IMR-90 (cell line): ENCODE measurements around the gene TENM4. TPM values are rescaled to one million over a fixed set of nuclear protein-coding genes. Genes with fewer than 3 reads are reported as not detected.

ENCODE experiments used
- ATAC-seq: fragments of 200-7000 bp; cut with Tn5 transposase; 2 replicates; pipeline ENCODE4 v1.9.1; 2020; ENCODE audit warnings: low read depth, mild to moderate bottlenecking, moderate library complexity
- BruUV-seq: library from RNA; stranded (reverse); fragments of 400-500 nt; replicated peaks from 2 replicates; lab custom pipeline; 2021; lab: Mats Ljungman, UMichigan
- CTCF ChIA-PET: fragments of 300-600 bp; formaldehyde crosslinking; extraction: SDS; loops from one replicate; lab custom pipeline; 2021; ENCODE audit warnings: antibody characterized with exemption; lab: Yijun Ruan, JAX
- POLR2A ChIA-PET: fragments of 300-600 bp; sonication (Branson Sonifier 250); formaldehyde crosslinking; loops from one replicate; lab custom pipeline; 2022; ENCODE audit warnings: antibody characterized with exemption; ENCODE audit not compliant: unreplicated experiment; lab: Charles Lee
- DNase-seq: peaks from one replicate; pipeline ENCODE4 v3.0.0; 2013
- H2AFZ ChIP-seq: replicated peaks from 2 replicates; pipeline ENCODE3; 2013; ENCODE audit warnings: low read length, mild to moderate bottlenecking; ENCODE audit not compliant: poor library complexity
- H2AK5ac ChIP-seq: 2 replicates; pipeline ENCODE4 v1.6.1; 2013; ENCODE audit warnings: low read depth, low read length, inconsistent platforms
- H2AK9ac ChIP-seq: replicated peaks from 2 replicates; pipeline ENCODE3; 2013; ENCODE audit warnings: mild to moderate bottlenecking, low read depth, low read length, moderate library complexity; ENCODE audit not compliant: poor library complexity
- H2BK120ac ChIP-seq: 2 replicates; pipeline ENCODE4 v1.6.1; 2013; ENCODE audit warnings: low read depth, low read length, inconsistent platforms
- H2BK15ac ChIP-seq: 3 replicates; pipeline ENCODE4 v1.6.1; 2013; ENCODE audit warnings: low read depth, low read length, inconsistent platforms
- H2BK20ac ChIP-seq: 2 replicates; pipeline ENCODE4 v1.6.1; 2013; ENCODE audit warnings: low read depth, mild to moderate bottlenecking, inconsistent platforms, low read length, moderate library complexity
- H2BK5ac ChIP-seq: 2 replicates; pipeline ENCODE4 v1.6.1; 2013; ENCODE audit warnings: mild to moderate bottlenecking, low read depth, low read length, inconsistent platforms; ENCODE audit not compliant: poor library complexity, severe bottlenecking
- H3K14ac ChIP-seq: replicated peaks from 2 replicates; pipeline ENCODE4 v1.6.1; 2013; ENCODE audit warnings: low read depth, low read length, inconsistent platforms
- H3K18ac ChIP-seq: 2 replicates; pipeline ENCODE4 v1.6.1; 2013; ENCODE audit warnings: low read depth, low read length, control low read depth
- H3K23ac ChIP-seq: 2 replicates; pipeline ENCODE4 v1.6.1; 2013; ENCODE audit warnings: low read depth, low read length, inconsistent platforms
- H3K27ac ChIP-seq: 2 replicates; pipeline ENCODE4 v1.5.1; 2013; ENCODE audit warnings: mild to moderate bottlenecking, control low read depth, low read length; ENCODE audit not compliant: insufficient read depth
- H3K27me3 ChIP-seq: 2 replicates; pipeline ENCODE4 v1.6.1; 2013; ENCODE audit warnings: low read length; ENCODE audit not compliant: control insufficient read depth, insufficient read depth
- H3K36me3 ChIP-seq: 2 replicates; pipeline ENCODE4 v1.6.1; 2013; ENCODE audit warnings: low read length, mixed read lengths; ENCODE audit not compliant: control insufficient read depth, insufficient read depth
- H3K4ac ChIP-seq: 2 replicates; pipeline ENCODE4 v1.6.1; 2013; ENCODE audit warnings: low read depth, low read length, inconsistent platforms
- H3K4me1 ChIP-seq: 2 replicates; pipeline ENCODE4 v1.6.1; 2013; ENCODE audit warnings: low read length, mixed read lengths; ENCODE audit not compliant: control insufficient read depth, insufficient read depth
- H3K4me2 ChIP-seq: 2 replicates; pipeline ENCODE4 v1.6.1; 2013; ENCODE audit warnings: low read depth, mild to moderate bottlenecking, control low read depth, low read length, moderate library complexity
- H3K4me3 ChIP-seq: 2 replicates; pipeline ENCODE4 v1.5.1; 2013; ENCODE audit warnings: low read depth, mild to moderate bottlenecking, control low read depth, low read length, moderate library complexity; ENCODE audit not compliant: insufficient read depth
- H3K56ac ChIP-seq: 2 replicates; pipeline ENCODE4 v1.6.1; 2013; ENCODE audit warnings: low read length, inconsistent platforms; ENCODE audit not compliant: insufficient read depth; ENCODE audit errors: extremely low read depth
- H3K79me1 ChIP-seq, 2 experiments: 2 replicates each; pipeline ENCODE4 v1.6.1; 2013; ENCODE audit warnings: low read length in 2 of 2, inconsistent platforms in 1 of 2, low read depth in 1 of 2
- H3K9ac ChIP-seq: 2 replicates; pipeline ENCODE4 v1.6.1; 2013; ENCODE audit warnings: low read depth, low read length, control low read depth
- H3K9me1 ChIP-seq: 2 replicates; pipeline ENCODE4 v1.6.1; 2013; ENCODE audit warnings: low read length, inconsistent platforms; ENCODE audit not compliant: insufficient read depth
- H3K9me3 ChIP-seq: 2 replicates; pipeline ENCODE4 v1.6.1; 2013; ENCODE audit warnings: low read length; ENCODE audit not compliant: control insufficient read depth, insufficient read depth
- H4K20me1 ChIP-seq: 2 replicates; pipeline ENCODE4 v1.6.1; 2013; ENCODE audit warnings: low read length, inconsistent platforms; ENCODE audit not compliant: insufficient read depth
- H4K5ac ChIP-seq: 2 replicates; pipeline ENCODE4 v1.6.1; 2013; ENCODE audit warnings: mild to moderate bottlenecking, low read depth, low read length, control low read depth
- H4K8ac ChIP-seq, 2 experiments: 2 replicates each; pipeline ENCODE4 v1.6.1; 2013; ENCODE audit warnings: low read depth in 2 of 2, low read length in 2 of 2, control low read depth in 1 of 2, inconsistent platforms in 1 of 2
- H4K91ac ChIP-seq: 2 replicates; pipeline ENCODE4 v1.6.1; 2013; ENCODE audit warnings: low read depth, low read length, inconsistent platforms; ENCODE audit not compliant: insufficient read depth
- BHLHE40 ChIP-seq: fragments of 150-350 bp; IDR thresholded peaks from 2 replicates; pipeline ENCODE4 v1.6.1; 2016; ENCODE audit warnings: mild to moderate bottlenecking, low read depth, low read length
- CEBPB ChIP-seq: IDR thresholded peaks from 2 replicates; pipeline ENCODE4 v1.6.1; 2012; ENCODE audit warnings: low read depth, low read length, improper control_type of control experiment
- CHD1 ChIP-seq: IDR thresholded peaks from 2 replicates; pipeline ENCODE4 v1.6.1; 2012; ENCODE audit warnings: low read depth, low read length, improper control_type of control experiment
- MAFK ChIP-seq: IDR thresholded peaks from 2 replicates; pipeline ENCODE4 v1.6.1; 2012; ENCODE audit warnings: low read depth, low read length, improper control_type of control experiment
- NFE2L2 ChIP-seq: fragments of 150-350 bp; IDR thresholded peaks from 2 replicates; pipeline ENCODE4 v1.6.1; 2016; ENCODE audit warnings: low read depth, mild to moderate bottlenecking, low read length
- POLR2A ChIP-seq: IDR thresholded peaks from 2 replicates; pipeline ENCODE4 v1.6.1; 2012; ENCODE audit warnings: mild to moderate bottlenecking, low read depth, low read length
- RAD21 ChIP-seq: IDR thresholded peaks from 2 replicates; pipeline ENCODE4 v1.6.1; 2012; ENCODE audit warnings: low read length, improper control_type of control experiment
- RCOR1 ChIP-seq: IDR thresholded peaks from 2 replicates; pipeline ENCODE4 v1.6.1; 2012; ENCODE audit warnings: mild to moderate bottlenecking, low read length, improper control_type of control experiment; ENCODE audit not compliant: insufficient replicate concordance
- RFX5 ChIP-seq: IDR thresholded peaks from 2 replicates; pipeline ENCODE4 v1.8.0; 2012; ENCODE audit warnings: low read depth, mild to moderate bottlenecking, low read length, moderate library complexity
- SMC3 ChIP-seq: fragments of 150-350 bp; IDR thresholded peaks from 2 replicates; pipeline ENCODE4 v1.6.1; 2016; ENCODE audit warnings: low read depth, mild to moderate bottlenecking, antibody characterized with exemption, low read length, moderate library complexity
- WGBS, 2 experiments: methylation state at CpG; one replicate each; pipeline versions ENCODE4 v1.1.5 to v1.1.7; 2013; ENCODE audit warnings: missing lambda C conversion rate in 2 of 2; ENCODE audit not compliant: insufficient read length in 1 of 2; ENCODE audit errors: extremely low coverage in 2 of 2; 5-methylcytosine and 5-hydroxymethylcytosine counted together
- dilution Hi-C: fragments of 300-500 bp; cut with HindIII; formaldehyde crosslinking; loops from one replicate; pipeline ENCODE4 v1.14.3; 2018; ENCODE audit warnings: low sequenced_read_pairs; ENCODE audit not compliant: unreplicated experiment
- in situ Hi-C: fragments of 300-500 bp; cut with MboI; formaldehyde crosslinking; loops from 3 replicates; pipeline ENCODE4 v1.14.3; 2019; ENCODE audit warnings: low sequenced_read_pairs, inconsistent platforms, mixed read lengths
- intact Hi-C: fragments of 100-400 bp; cut with micrococcal nuclease; formaldehyde crosslinking; loops from 2 replicates; pipeline ENCODE4 v1.10.0; 2022
- polyA plus RNA-seq, 3 experiments: library from polyadenylated mRNA; depleted of rRNA; stranded (reverse); fragments of >200 nt; gene quantifications; 2 replicates each; pipeline ENCODE4 v1.2.3, GENCODE V29; 2012; ENCODE audit warnings: low replicate concordance in 1 of 3
- total RNA-seq: library from RNA; depleted of rRNA; stranded (reverse); fragments of >200 nt; gene quantifications from 2 replicates; pipeline ENCODE4 v1.2.3, GENCODE V29; 2012
- TF ChIP-seq, protein P1 (sequence below): fragments of 150-350 bp; IDR thresholded peaks from 2 replicates; pipeline ENCODE4 v1.6.1; 2017; ENCODE audit warnings: mild to moderate bottlenecking, antibody characterized with exemption, low read length, low read depth
- TF ChIP-seq, protein P2 (sequence below): conservative IDR thresholded peaks from 2 replicates; pipeline ENCODE4 v1.5.1; 2012; ENCODE audit warnings: mild to moderate bottlenecking, low read depth, low read length, improper control_type of control experiment
- TF ChIP-seq, protein P3 (sequence below): fragments of 150-350 bp; IDR thresholded peaks from 2 replicates; pipeline ENCODE4 v1.6.1; 2016; ENCODE audit warnings: low read depth, mild to moderate bottlenecking, low read length, moderate library complexity, borderline replicate concordance

Gene TENM4
- total and polyA plus RNA-seq, 2 of the 4 experiments (the other 2 are of a cell fraction) = 7.4 to 9.0 TPM

DNA sequence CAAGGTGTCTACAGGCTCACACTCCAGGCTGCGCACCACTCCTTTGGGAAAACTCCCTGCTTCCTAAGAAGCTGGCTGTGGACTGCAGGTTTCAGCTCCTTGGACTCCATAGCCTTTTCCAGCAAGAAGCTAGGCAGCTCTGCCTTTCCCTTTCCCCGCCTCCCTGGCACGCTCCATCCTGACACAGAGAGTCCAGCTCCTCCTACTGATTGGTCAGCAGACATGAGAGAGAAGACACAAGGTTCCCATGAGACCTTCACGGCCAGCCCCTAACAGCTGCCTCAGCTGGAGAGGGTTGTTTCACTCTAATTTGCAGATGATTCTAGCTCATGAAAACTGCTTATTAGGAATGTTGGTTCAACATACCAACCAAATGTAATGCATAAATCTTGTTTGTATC is 27.6 kb downstream of the TENM4 start:
- H4K91ac ChIP-seq = no peak overlapping the region
- in situ Hi-C loops = no loop called here
- ChIA-PET POLR2A (no interaction called here), CTCF (interaction anchor here (1.8 kb wide), 1 partner anchor 12 kb away, joined by 6 read pairs; no protein-coding TSS in a partner anchor)
- peaks cover 13% of the 10 kb centered on the region for H3K9me1 ChIP-seq
- H4K20me1 ChIP-seq = peaks cover 3% of the 10 kb centered on the region; the same call in 1 of the 2 replicates
- no peak overlapping the region for H2AK5ac ChIP-seq
- intact Hi-C loops = loop anchor here (5.0 kb wide), 1 partner anchor 61 kb away; no protein-coding TSS in a partner anchor
- H3K36me3 ChIP-seq = no peaks in the 10 kb centered on the region
- peak; percentile 95 for ATAC-seq
- H3K4me3 ChIP-seq = no peak overlapping the region
- H3K14ac ChIP-seq = 0 out of 2 replicates have a peak overlapping the region, but pooled peaks have one; percentile 28
- no peak overlapping the region for H3K18ac ChIP-seq
- no peak overlapping the region for H2BK15ac ChIP-seq
- no peaks in the 10 kb centered on the region for H3K27me3 ChIP-seq
- no peaks in the 10 kb centered on the region for H3K9me3 ChIP-seq
- H2AK9ac ChIP-seq = no peak overlapping the region
- WGBS, 2 experiments = no CpG with 5 or more reads among the region's 4 CpGs
- peak overlapping the region in 1 of 2 experiments; percentile 55; a peak in 1 of 4 replicates for H4K8ac ChIP-seq
- H2BK5ac ChIP-seq = no peak overlapping the region
- H3K4me2 ChIP-seq = peak overlapping the region; percentile 45; the same call in 1 of the 2 replicates
- no peak overlapping the region for H4K5ac ChIP-seq
- no peak overlapping the region for H3K56ac ChIP-seq
- peak overlapping the region; percentile 52; the same call in 1 of the 2 replicates for H2BK20ac ChIP-seq
- no peak overlapping the region for H3K4ac ChIP-seq
- dilution Hi-C loops = no loop called here
- H3K9ac ChIP-seq = no peak overlapping the region
- H2BK120ac ChIP-seq = peak overlapping the region; percentile 53; the same call in 1 of the 2 replicates
- peaks cover 7 to 41% of the 10 kb centered on the region in 2 experiments; a peak in 3 of 4 replicates for H3K79me1 ChIP-seq
- peaks cover 19% of the 10 kb centered on the region for H3K4me1 ChIP-seq
- TF ChIP-seq CHD1 (no peak), POLR2A (no peak), MAFK (peak; percentile 20; the same call in 1 of the 2 replicates), RCOR1 (no peak), NFE2L2 (no peak), CEBPB (no peak), RAD21 (0 out of 2 replicates have a peak, but pooled peaks have one; percentile 11), RFX5 (no peak), SMC3 (no peak), BHLHE40 (peak; percentile 82)
- TF ChIP-seq, protein P1, sequence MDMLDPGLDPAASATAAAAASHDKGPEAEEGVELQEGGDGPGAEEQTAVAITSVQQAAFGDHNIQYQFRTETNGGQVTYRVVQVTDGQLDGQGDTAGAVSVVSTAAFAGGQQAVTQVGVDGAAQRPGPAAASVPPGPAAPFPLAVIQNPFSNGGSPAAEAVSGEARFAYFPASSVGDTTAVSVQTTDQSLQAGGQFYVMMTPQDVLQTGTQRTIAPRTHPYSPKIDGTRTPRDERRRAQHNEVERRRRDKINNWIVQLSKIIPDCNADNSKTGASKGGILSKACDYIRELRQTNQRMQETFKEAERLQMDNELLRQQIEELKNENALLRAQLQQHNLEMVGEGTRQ = 0 out of 2 replicates have a peak, but pooled peaks have one; percentile 9
- TF ChIP-seq, protein P2, sequence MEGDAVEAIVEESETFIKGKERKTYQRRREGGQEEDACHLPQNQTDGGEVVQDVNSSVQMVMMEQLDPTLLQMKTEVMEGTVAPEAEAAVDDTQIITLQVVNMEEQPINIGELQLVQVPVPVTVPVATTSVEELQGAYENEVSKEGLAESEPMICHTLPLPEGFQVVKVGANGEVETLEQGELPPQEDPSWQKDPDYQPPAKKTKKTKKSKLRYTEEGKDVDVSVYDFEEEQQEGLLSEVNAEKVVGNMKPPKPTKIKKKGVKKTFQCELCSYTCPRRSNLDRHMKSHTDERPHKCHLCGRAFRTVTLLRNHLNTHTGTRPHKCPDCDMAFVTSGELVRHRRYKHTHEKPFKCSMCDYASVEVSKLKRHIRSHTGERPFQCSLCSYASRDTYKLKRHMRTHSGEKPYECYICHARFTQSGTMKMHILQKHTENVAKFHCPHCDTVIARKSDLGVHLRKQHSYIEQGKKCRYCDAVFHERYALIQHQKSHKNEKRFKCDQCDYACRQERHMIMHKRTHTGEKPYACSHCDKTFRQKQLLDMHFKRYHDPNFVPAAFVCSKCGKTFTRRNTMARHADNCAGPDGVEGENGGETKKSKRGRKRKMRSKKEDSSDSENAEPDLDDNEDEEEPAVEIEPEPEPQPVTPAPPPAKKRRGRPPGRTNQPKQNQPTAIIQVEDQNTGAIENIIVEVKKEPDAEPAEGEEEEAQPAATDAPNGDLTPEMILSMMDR = no peak
- TF ChIP-seq, protein P3, sequence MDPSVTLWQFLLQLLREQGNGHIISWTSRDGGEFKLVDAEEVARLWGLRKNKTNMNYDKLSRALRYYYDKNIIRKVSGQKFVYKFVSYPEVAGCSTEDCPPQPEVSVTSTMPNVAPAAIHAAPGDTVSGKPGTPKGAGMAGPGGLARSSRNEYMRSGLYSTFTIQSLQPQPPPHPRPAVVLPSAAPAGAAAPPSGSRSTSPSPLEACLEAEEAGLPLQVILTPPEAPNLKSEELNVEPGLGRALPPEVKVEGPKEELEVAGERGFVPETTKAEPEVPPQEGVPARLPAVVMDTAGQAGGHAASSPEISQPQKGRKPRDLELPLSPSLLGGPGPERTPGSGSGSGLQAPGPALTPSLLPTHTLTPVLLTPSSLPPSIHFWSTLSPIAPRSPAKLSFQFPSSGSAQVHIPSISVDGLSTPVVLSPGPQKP = no peak
- peak; percentile 94 for DNase-seq
- H3K27ac ChIP-seq = no peak overlapping the region; the same call in 1 of the 2 replicates
- no peak overlapping the region for H3K23ac ChIP-seq
- H2AFZ ChIP-seq = peak overlapping the region; percentile 65
- no TSS peak for BruUV-seq
